ENCODE data around the gene SPATS2. TPM values are rescaled to one million over a fixed set of nuclear protein-coding genes. Genes with fewer than 3 reads are reported as not detected.
"Not testable (repeated sequence)": the region's sequence is repeated elsewhere in the genome, so short reads cannot be mapped to it uniquely, and the experiment has no call there.

Gene SPATS2
- total RNA-seq, result 1 to 10 TPM; 8.7 to 9.6 TPM

DNA sequence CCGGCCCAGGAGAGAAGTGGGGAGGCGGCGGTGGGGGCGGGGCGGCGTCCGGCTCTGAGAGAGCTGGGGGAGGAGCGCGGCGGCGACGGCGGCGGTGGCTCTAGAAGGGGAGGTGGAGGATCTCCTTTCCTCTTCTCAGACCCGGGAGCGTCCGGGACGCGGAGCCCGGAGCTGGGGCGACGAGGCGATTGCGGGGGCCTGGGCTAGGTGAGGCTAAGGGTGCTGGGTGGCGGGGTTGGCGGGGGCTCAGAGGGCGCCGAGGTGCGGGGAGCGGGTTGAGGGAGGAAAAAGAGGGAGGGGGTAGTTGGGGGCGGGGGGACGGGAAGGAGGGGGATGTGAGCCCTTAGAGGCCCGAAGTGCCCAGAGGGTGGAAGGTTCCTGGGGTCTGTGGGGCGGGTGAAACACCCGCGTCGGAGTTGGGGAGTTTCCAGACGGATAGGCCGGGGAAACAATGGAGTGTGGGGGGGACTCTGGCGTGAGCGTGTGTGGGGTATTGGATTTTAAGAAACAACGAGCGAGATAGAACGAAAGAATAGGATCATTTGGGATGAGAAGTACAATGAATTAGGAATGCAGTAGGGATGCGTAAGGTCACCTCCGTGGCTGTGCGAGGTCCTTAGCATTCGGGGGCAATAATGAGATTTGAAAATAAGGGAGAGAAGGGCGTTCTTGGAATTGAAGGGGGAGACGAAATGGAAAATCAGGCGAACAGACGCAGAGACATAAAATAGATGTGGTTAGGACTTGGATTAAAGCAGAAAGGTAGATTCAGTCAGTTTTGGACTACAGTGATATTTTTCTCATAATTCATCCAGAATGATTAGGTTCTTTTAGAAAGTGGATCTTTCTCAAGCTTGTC lies at the start of gene SPATS2:
Gene SPATS2, plus strand, starts transcription at position 82 of the 859 bp plus-strand sequence. CDS start 93,551 bp downstream, outside the sequence.
- CTCF ChIA-PET, result interaction anchor here (0.7 to 2.6 kb wide), 7 partner anchors 10 to 147 kb away, joined by 3 to 16 read pairs (median 5); no protein-coding TSS in a partner anchor
- peaks cover 1% of the 10 kb centered on the region for H3K36me3 Mint-ChIP-seq (ENCODE audit: low read depth)
- peak within 1 kb of the TSS; percentile 95 for H3K27ac Mint-ChIP-seq
- peak; percentile 91 for DNase-seq
- peaks cover 23% of the 10 kb centered on the region for H3K4me1 Mint-ChIP-seq (ENCODE audit: low read depth)
- intact Hi-C loops (cut with micrococcal nuclease), result loop anchor here (1.0 to 5.0 kb wide), 7 partner anchors 21 to 460 kb away; partner anchors contain the start of genes DNAJC22, NCKAP5L and PRPF40B
- H3K4me3 Mint-ChIP-seq, result peak within 1 kb of the TSS; percentile 95
- H3K9me3 Mint-ChIP-seq, result no peaks in the 10 kb centered on the region
- H3K27me3 Mint-ChIP-seq (ENCODE audit: low read depth), result no peaks in the 10 kb centered on the region

DNA sequence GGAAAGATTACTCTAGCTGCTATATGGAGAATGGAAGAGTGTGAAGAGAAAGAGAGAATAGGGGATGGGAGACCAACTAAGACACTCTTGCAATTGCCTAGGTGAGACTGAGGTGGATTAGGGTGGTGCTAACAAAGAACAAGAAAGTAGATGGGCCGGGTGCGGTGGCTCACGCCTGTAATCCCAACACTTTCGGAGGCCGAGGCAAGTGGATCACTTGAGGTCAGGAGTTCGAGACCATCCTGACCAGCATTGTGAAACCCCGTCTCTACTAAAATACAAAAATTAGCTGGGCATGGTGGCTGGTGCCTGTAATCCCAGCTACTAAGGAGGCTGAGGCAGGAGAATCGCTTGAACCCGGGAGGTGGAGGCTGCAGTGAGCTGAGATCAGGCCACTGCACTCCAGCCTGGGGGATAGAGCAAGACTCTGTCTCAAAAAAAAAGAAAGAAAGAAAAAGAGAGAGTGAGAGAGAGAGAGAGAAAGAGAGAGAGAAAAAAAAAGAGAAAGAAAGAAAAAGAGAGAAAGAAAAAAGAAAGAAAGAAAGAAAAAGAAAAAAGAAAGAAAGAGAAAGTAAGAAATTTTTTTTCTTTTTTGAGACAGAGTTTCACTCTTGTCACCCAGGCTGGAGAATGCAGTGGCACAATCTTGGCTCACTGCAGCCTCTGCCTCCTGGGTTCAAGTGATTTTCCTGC lies 46.7 kb upstream of the SPATS2 start:
- H3K27ac Mint-ChIP-seq; DNase-seq; H3K27me3 Mint-ChIP-seq (ENCODE audit: low read depth); H3K9me3 Mint-ChIP-seq; intact Hi-C loops (cut with micrococcal nuclease): not testable (repeated sequence)
- CTCF ChIA-PET, result interaction anchor here (0.8 to 1.2 kb wide), 2 partner anchors 15 to 27 kb away, joined by 3 read pairs; no protein-coding TSS in a partner anchor
- Mint-ChIP-seq H3K4me1 (ENCODE audit: low read depth) (peaks cover 17% of the 10 kb centered on the region), H3K36me3 (ENCODE audit: low read depth) (peaks cover 10% of the 10 kb centered on the region), H3K4me3 (peak overlapping the region; percentile 24)

DNA sequence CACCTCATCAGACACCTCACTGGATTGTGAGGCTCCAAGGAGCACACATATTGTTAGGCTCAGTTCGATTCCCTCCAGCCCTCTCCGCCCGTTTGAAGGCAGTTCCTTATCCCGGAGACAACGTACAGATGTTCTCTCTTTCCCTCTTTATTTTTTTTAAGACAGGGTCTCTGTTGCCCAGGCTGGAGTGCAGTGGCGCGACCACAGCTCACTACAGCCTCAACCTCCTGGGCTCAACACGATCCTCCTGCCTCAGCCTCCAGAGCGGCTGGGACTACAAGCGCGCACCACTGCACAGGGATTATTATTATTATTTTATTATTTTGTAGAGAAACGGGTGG lies 44.9 kb upstream of the SPATS2 start:
- H3K4me3 Mint-ChIP-seq, result peak overlapping the region; percentile 98
- no peaks in the 10 kb centered on the region for H3K27me3 Mint-ChIP-seq (ENCODE audit: low read depth)
- no peaks in the 10 kb centered on the region for H3K9me3 Mint-ChIP-seq
- H3K4me1 Mint-ChIP-seq (ENCODE audit: low read depth), result peaks cover 17% of the 10 kb centered on the region
- no peak for DNase-seq
- H3K36me3 Mint-ChIP-seq (ENCODE audit: low read depth), result peaks cover 13% of the 10 kb centered on the region
- intact Hi-C loops (cut with micrococcal nuclease), result loop anchor here (1.0 to 2.0 kb wide), 6 partner anchors 20 to 418 kb away; partner anchors contain the start of genes PRPF40B, SPATS2 and TMBIM6
- CTCF ChIA-PET, result interaction anchor here (0.7 to 3.9 kb wide), 8 partner anchors 11 to 259 kb away, joined by 3 to 29 read pairs (median 4); partner anchors contain the start of gene PRPH
- peak overlapping the region; percentile 91 for H3K27ac Mint-ChIP-seq

DNA sequence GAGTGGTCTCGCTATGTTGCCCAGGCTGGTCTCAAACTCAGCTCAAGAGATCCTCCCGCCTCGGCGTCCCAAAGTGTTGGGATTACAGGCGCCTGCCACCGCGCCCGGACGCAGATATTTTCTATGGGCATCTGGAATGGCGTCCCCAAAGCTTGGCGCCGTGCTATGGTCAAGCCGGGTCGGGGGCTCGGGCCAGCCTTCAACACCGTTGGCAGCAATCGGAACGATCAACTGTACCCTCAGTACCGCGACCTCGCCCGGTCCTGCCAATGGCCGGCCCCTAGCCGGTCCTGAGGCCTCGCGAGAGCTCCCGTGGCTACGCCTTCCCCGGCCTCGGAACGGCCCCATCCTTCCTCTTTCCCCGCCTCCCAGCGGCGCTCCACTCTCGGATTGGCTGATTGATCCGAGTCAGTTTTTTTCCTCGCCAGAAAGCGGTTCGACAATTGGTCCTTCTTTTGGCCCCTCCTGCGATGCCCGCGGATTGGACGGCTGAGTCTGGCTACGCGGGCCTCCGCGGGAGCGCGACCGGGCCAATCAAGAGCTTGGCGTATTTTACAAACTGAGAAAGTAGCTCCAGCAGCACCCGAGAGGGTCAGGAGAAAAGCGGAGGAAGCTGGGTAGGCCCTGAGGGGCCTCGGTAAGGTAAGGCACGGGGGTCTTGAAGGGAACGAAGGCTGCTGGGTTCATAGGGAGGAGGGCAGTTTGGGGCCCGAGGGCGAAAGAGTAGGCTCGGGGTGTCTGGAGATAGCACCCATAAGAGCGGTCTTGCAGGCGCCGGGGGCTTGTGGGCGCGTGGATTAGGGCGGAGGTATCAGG lies 44.3 kb upstream of the SPATS2 start, which contains the start of gene TROAP:
Gene TROAP, plus strand, starts transcription at position 548 of the 816 bp plus-strand sequence. CDS start 354 bp downstream, outside the sequence.
- H3K4me1 Mint-ChIP-seq (ENCODE audit: low read depth), result peaks cover 17% of the 10 kb centered on the region
- H3K27me3 Mint-ChIP-seq (ENCODE audit: low read depth), result no peaks in the 10 kb centered on the region
- H3K27ac Mint-ChIP-seq, result peak within 1 kb of the TSS; percentile 91
- H3K4me3 Mint-ChIP-seq, result peak within 1 kb of the TSS; percentile 98
- intact Hi-C loops (cut with micrococcal nuclease), result loop anchor here (1.0 to 2.0 kb wide), 10 partner anchors 14 to 418 kb away; partner anchors contain the start of genes C1QL4, PRPF40B, SPATS2 and TMBIM6
- H3K36me3 Mint-ChIP-seq (ENCODE audit: low read depth), result peaks cover 16% of the 10 kb centered on the region
- CTCF ChIA-PET, result interaction anchor here (0.6 to 3.9 kb wide), 13 partner anchors 9 to 441 kb away, joined by 3 to 29 read pairs (median 4); partner anchors contain the start of genes C1QL4 and PRPH
- no peaks in the 10 kb centered on the region for H3K9me3 Mint-ChIP-seq
- DNase-seq, result peak; percentile 99

DNA sequence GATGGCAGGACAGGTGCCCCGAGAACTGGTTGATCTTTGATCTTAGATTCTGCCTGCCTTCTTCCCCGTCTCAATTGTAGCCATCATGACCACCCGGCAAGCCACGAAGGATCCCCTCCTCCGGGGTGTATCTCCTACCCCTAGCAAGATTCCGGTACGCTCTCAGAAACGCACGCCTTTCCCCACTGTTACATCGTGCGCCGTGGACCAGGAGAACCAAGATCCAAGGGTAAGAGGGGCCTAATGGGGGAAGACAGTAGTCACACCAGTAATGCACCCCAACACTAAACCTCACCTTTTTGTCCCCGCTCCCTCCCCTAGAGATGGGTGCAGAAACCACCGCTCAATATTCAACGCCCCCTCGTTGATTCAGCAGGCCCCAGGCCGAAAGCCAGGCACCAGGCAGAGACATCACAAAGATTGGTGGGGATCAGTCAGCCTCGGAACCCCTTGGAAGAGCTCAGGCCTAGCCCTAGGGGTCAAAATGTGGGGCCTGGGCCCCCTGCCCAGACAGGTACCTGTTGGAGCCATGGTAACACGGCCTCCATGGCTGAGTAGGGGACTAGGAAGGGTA lies 43.7 kb upstream of the SPATS2 start:
- peaks cover 17% of the 10 kb centered on the region for H3K4me1 Mint-ChIP-seq (ENCODE audit: low read depth)
- no peak for DNase-seq
- H3K27ac Mint-ChIP-seq, result peak overlapping the region; percentile 91
- no peaks in the 10 kb centered on the region for H3K27me3 Mint-ChIP-seq (ENCODE audit: low read depth)
- CTCF ChIA-PET, result interaction anchor here (1.0 to 3.9 kb wide), 8 partner anchors 13 to 191 kb away, joined by 3 to 29 read pairs (median 4); partner anchors contain the start of gene C1QL4
- no peaks in the 10 kb centered on the region for H3K9me3 Mint-ChIP-seq
- intact Hi-C loops (cut with micrococcal nuclease), result loop anchor here (1.0 to 2.0 kb wide), 5 partner anchors 14 to 417 kb away; partner anchors contain the start of genes C1QL4, TMBIM6, TUBA1A and TUBA1C
- peak overlapping the region; percentile 98 for H3K4me3 Mint-ChIP-seq
- peaks cover 17% of the 10 kb centered on the region for H3K36me3 Mint-ChIP-seq (ENCODE audit: low read depth)

DNA sequence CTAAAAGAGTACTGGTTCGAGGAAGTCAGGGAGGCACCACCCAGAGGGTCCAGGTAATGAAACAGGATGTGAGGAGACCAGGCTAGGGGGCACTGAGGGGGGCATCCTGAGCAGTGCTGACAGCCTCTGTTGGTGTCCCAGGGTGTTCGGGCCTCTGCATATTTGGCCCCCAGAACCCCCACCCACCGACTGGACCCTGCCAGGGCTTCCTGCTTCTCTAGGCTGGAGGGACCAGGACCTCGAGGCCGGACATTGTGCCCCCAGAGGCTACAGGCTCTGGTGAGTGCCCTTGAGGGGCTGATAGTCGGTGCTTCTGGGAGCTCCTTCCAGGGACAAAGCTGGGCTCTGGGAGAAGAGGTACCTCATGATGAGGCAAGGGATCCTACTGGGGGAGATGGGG lies 41.7 kb upstream of the SPATS2 start:
- peaks cover 17% of the 10 kb centered on the region for H3K4me1 Mint-ChIP-seq (ENCODE audit: low read depth)
- H3K27ac Mint-ChIP-seq, result no peak overlapping the region
- DNase-seq, result no peak
- no peaks in the 10 kb centered on the region for H3K27me3 Mint-ChIP-seq (ENCODE audit: low read depth)
- peaks cover 26% of the 10 kb centered on the region for H3K36me3 Mint-ChIP-seq (ENCODE audit: low read depth)
- CTCF ChIA-PET, result interaction anchor here (1.0 to 1.3 kb wide), 4 partner anchors 22 to 103 kb away, joined by 3 to 7 read pairs (median 5); no protein-coding TSS in a partner anchor
- no peak overlapping the region for H3K4me3 Mint-ChIP-seq
- no peaks in the 10 kb centered on the region for H3K9me3 Mint-ChIP-seq
- intact Hi-C loops (cut with micrococcal nuclease), result no loop called here

DNA sequence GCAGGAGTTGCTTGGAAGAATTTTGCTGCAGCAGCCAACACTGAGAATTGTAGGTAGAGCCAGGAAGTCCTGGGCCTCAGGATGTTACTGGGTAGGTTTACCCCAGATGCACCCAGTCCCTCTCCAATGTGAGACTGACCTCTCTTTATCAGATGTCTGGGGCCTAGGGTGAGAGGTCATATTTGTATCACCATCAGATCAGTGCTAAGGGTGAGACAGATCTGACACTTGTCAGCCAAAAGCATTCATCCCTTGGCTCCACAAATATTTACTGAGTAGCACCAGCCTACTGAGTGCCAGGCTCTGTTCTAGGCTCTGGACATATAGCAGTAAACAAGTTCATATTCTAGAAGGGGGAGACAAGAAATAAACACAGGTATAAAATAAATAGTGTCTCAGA lies 39.9 kb upstream of the SPATS2 start:
- no peak overlapping the region for H3K27ac Mint-ChIP-seq

DNA sequence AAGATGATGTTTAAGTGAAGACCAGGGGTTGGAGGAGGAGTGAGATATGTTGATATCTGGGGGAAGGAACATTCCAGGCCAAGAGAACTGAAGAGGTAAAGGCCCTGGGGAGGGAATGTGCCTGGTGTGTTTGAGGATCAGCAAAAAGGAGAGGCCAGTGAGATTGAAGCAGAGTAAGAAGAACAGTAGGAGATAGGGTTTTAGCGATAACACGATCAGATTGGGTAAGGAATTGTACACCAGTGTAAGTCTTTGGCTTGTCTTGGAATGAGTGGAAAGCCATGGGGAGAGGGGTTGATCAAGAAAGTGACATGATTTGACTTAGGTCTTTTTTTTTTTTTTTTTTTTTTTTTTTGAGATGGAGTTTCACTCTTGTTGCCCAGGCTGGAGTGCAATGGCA lies 39.4 kb upstream of the SPATS2 start:
- Mint-ChIP-seq H3K4me3 (no peak overlapping the region), H3K27me3 (ENCODE audit: low read depth) (peaks cover 17% of the 10 kb centered on the region), H3K36me3 (ENCODE audit: low read depth) (peaks cover 40% of the 10 kb centered on the region), H3K4me1 (ENCODE audit: low read depth) (peaks cover 2% of the 10 kb centered on the region), H3K9me3 (no peaks in the 10 kb centered on the region), H3K27ac (no peak overlapping the region)
- CTCF ChIA-PET, result no interaction called here
- DNase-seq, result no peak
- intact Hi-C loops (cut with micrococcal nuclease), result no loop called here

More for the DNA sequence above, 39.9 kb upstream of the SPATS2 start:
- no peak overlapping the region for H3K4me3 Mint-ChIP-seq
- peaks cover 40% of the 10 kb centered on the region for H3K36me3 Mint-ChIP-seq (ENCODE audit: low read depth)
- peaks cover 2% of the 10 kb centered on the region for H3K4me1 Mint-ChIP-seq (ENCODE audit: low read depth)
- no peak for DNase-seq
- CTCF ChIA-PET, result no interaction called here
- no peaks in the 10 kb centered on the region for H3K9me3 Mint-ChIP-seq
- peaks cover 12% of the 10 kb centered on the region for H3K27me3 Mint-ChIP-seq (ENCODE audit: low read depth)
- intact Hi-C loops (cut with micrococcal nuclease), result no loop called here

DNA sequence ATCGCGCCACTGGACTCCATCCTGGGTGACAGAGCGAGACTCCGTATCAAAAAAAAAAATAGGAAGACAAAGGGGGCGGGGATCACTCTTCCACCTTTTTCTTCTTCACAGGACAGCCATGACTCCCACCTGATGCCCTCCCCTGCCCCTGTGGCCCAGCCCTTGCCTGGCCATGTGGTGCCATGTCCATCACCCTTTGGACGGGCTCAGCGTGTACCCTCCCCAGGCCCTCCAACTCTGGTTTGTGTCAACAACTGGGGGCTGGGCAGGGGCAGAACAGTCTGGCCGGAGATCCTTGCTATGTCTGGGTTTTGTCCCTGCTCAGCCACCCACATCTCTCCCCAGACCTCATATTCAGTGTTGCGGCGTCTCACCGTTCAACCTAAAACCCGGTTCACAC lies 38.4 kb upstream of the SPATS2 start:
- no peak overlapping the region for H3K27ac Mint-ChIP-seq
- no peak for DNase-seq
- H3K4me1 Mint-ChIP-seq (ENCODE audit: low read depth), result peaks cover 5% of the 10 kb centered on the region
- no peaks in the 10 kb centered on the region for H3K9me3 Mint-ChIP-seq
- intact Hi-C loops (cut with micrococcal nuclease), result no loop called here
- H3K4me3 Mint-ChIP-seq, result no peak overlapping the region
- peaks cover 34% of the 10 kb centered on the region for H3K36me3 Mint-ChIP-seq (ENCODE audit: low read depth)
- peaks cover 22% of the 10 kb centered on the region for H3K27me3 Mint-ChIP-seq (ENCODE audit: low read depth)
- CTCF ChIA-PET, result interaction anchor here (1.3 kb wide), 1 partner anchor 9 kb away, joined by 3 read pairs; the partner anchor contains the start of gene C1QL4

DNA sequence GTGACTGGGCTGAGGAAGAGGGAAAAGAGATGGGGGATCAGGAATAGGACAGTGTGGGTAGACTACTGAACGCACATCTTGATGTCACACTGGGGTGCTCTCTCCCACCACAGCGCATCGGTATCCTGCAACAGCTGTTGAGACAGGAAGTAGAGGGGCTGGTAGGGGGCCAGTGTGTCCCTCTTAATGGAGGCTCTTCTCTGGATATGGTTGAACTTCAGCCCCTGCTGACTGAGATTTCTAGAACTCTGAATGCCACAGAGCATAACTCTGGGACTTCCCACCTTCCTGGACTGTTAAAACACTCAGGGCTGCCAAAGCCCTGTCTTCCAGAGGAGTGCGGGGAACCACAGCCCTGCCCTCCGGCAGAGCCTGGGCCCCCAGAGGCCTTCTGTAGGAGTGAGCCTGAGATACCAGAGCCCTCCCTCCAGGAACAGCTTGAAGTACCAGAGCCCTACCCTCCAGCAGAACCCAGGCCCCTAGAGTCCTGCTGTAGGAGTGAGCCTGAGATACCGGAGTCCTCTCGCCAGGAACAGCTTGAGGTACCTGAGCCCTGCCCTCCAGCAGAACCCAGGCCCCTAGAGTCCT lies 37.1 kb upstream of the SPATS2 start:
- Mint-ChIP-seq H3K36me3 (ENCODE audit: low read depth) (peaks cover 31% of the 10 kb centered on the region), H3K27me3 (ENCODE audit: low read depth) (peaks cover 33% of the 10 kb centered on the region), H3K27ac (no peak overlapping the region), H3K4me1 (ENCODE audit: low read depth) (peaks cover 5% of the 10 kb centered on the region), H3K4me3 (no peak overlapping the region), H3K9me3 (no peaks in the 10 kb centered on the region)
- CTCF ChIA-PET, result interaction anchor here (1.3 to 4.0 kb wide), 4 partner anchors 7 to 40 kb away, joined by 3 to 28 read pairs (median 14); partner anchors contain the start of gene C1QL4
- intact Hi-C loops (cut with micrococcal nuclease), result no loop called here
- DNase-seq, result no peak
